ENCODE measurements around the gene ARAP1. TPM values are rescaled to one million over a fixed set of nuclear protein-coding genes. Genes with fewer than 3 reads are reported as not detected.

ARAP1 gene
- polyA plus RNA-seq, 1 donor (not counting 4 experiments of a cell fraction or from before 2014, with no cell fraction given), result 32.8 TPM

DNA sequence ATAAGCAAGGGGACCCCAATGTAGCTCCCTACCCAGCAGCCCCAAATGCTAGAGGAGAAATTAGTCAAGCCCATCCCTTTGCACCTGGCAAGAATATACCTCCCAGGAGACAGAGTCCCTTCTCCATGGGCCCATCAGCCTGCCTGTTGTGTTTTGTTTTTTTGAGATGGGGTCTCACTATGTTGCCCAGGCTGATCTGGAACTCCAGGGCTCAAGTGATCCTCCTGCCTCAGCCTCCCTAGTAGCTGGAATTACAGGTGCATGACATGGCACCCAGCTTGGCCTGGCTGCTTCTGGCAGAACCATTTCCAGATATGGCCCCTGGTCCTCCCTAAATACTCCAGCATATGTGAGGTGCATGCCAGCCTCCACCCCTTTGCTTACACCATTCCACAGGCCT, 100.1 kb downstream of the ARAP1 start:
- no peak for FAIRE-seq

DNA sequence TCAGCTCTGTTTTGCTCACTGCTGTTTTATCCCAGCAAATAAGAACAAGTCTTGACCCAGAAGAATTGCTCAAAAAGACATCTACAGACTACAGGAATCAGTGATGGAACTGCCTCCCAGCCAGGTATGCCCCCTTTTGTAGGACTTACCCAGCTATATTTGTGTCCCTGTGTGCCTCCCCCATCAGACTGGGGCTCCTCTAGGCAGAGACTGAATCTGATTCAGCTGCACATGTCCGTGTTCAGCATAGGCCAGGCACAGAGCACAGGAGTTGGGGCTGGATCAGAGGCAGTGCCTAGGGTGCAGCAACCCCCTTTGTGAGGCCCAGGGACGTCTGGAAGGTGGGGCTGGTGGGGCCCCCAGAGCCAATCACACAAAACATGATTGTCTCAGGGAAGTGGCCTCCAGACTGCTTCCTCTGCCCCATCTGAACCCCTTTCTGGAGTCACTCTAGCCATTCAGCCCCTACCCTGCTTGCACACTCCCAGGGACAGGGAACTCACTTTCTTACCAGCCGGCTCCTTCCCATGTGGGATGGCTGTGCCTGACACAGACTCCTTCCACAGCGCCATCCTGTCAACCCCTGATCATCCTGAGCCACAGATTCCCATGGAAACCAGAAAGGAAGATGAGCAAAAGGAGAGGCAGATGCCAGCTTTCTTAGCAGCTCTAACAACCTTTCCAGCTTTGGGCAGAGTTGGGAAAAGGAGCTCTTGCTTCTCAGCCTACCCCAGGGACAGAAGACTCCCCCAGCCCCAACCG, 102.8 kb downstream of the ARAP1 start:
- no peaks in the 10 kb centered on the region for H3K4me1 ChIP-seq (ENCODE audit: control insufficient read depth, extremely low read depth, insufficient read depth, low read length)
- FAIRE-seq (no peak), DNase-seq (ENCODE audit: low read depth, low spot score) (no peak)
- no peaks in the 10 kb centered on the region for H3K79me2 ChIP-seq (ENCODE audit: control insufficient read depth, insufficient read depth, low read length)
- H3K27me3 ChIP-seq (ENCODE audit: control insufficient read depth, extremely low read depth, insufficient read depth, low read length), result peaks cover 19% of the 10 kb centered on the region
- H4K20me1 ChIP-seq (ENCODE audit: control insufficient read depth, extremely low read depth, insufficient read depth, low read length), result no peaks in the 10 kb centered on the region
- H3K27ac ChIP-seq (ENCODE audit: control insufficient read depth, insufficient read depth, low read length), result no peak overlapping the region
- no peaks in the 10 kb centered on the region for H3K36me3 ChIP-seq (ENCODE audit: control insufficient read depth in 2 of 2, extremely low read depth in 1 of 2, insufficient read depth in 2 of 2, low read length in 2 of 2)
- H3K9me3 ChIP-seq (ENCODE audit: control insufficient read depth, low read depth, low read length), result no peaks in the 10 kb centered on the region
- H3K4me3 ChIP-seq (ENCODE audit: control insufficient read depth in 2 of 3, extremely low read depth in 1 of 3, insufficient read depth in 2 of 3, low read depth in 1 of 3, low read length in 3 of 3), result no peak overlapping the region
- no peak for TF ChIP-seq EZH2 (IDR thresholded peaks at IDR 0.05; ENCODE audit: low read length)
- TF ChIP-seq, protein P1, sequence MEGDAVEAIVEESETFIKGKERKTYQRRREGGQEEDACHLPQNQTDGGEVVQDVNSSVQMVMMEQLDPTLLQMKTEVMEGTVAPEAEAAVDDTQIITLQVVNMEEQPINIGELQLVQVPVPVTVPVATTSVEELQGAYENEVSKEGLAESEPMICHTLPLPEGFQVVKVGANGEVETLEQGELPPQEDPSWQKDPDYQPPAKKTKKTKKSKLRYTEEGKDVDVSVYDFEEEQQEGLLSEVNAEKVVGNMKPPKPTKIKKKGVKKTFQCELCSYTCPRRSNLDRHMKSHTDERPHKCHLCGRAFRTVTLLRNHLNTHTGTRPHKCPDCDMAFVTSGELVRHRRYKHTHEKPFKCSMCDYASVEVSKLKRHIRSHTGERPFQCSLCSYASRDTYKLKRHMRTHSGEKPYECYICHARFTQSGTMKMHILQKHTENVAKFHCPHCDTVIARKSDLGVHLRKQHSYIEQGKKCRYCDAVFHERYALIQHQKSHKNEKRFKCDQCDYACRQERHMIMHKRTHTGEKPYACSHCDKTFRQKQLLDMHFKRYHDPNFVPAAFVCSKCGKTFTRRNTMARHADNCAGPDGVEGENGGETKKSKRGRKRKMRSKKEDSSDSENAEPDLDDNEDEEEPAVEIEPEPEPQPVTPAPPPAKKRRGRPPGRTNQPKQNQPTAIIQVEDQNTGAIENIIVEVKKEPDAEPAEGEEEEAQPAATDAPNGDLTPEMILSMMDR (optimal IDR thresholded peaks at IDR 0.05 in 1 of 3, IDR thresholded peaks at IDR 0.05 in 1 of 3, conservative IDR thresholded peaks at IDR 0.05 in 1 of 3; ENCODE audit: extremely low read depth in 1 of 3, insufficient read depth in 2 of 3, low read length in 3 of 3), result no peak
- no peak overlapping the region for H3K4me2 ChIP-seq (ENCODE audit: control insufficient read depth, extremely low read depth, insufficient read depth, low read depth, low read length)
- H3K9ac ChIP-seq (ENCODE audit: control insufficient read depth, extremely low read depth, insufficient read depth, low read length), result no peak overlapping the region
- H3K9me1 ChIP-seq (ENCODE audit: control insufficient read depth, extremely low read depth, insufficient read depth, low read length), result no peaks in the 10 kb centered on the region
- dilution Hi-C loops (cut with MboI; ENCODE audit: extremely low pct_ligation_motif_present, low sequenced_read_pairs), result no loop called here
- H2AFZ ChIP-seq (ENCODE audit: control insufficient read depth, low read length), result no peak overlapping the region

More for the DNA sequence above, 100.1 kb downstream of the ARAP1 start:
- Histone ChIP-seq H3K9me3 (ENCODE audit: control insufficient read depth, low read depth, low read length) (no peaks in the 10 kb centered on the region), H3K27ac (ENCODE audit: control insufficient read depth, insufficient read depth, low read length) (no peak overlapping the region), H3K4me2 (ENCODE audit: control insufficient read depth, extremely low read depth, insufficient read depth, low read depth, low read length) (no peak overlapping the region), H3K79me2 (ENCODE audit: control insufficient read depth, insufficient read depth, low read length) (no peaks in the 10 kb centered on the region), H4K20me1 (ENCODE audit: control insufficient read depth, extremely low read depth, insufficient read depth, low read length) (no peaks in the 10 kb centered on the region), H3K9ac (ENCODE audit: control insufficient read depth, extremely low read depth, insufficient read depth, low read length) (no peak overlapping the region), H3K9me1 (ENCODE audit: control insufficient read depth, extremely low read depth, insufficient read depth, low read length) (no peaks in the 10 kb centered on the region), H3K36me3 (ENCODE audit: control insufficient read depth in 2 of 2, extremely low read depth in 1 of 2, insufficient read depth in 2 of 2, low read length in 2 of 2) (no peaks in the 10 kb centered on the region), H2AFZ (ENCODE audit: control insufficient read depth, low read length) (no peak overlapping the region), H3K27me3 (ENCODE audit: control insufficient read depth, extremely low read depth, insufficient read depth, low read length) (peaks cover 26% of the 10 kb centered on the region), H3K4me1 (ENCODE audit: control insufficient read depth, extremely low read depth, insufficient read depth, low read length) (no peaks in the 10 kb centered on the region), H3K4me3 (ENCODE audit: control insufficient read depth in 2 of 3, extremely low read depth in 1 of 3, insufficient read depth in 2 of 3, low read depth in 1 of 3, low read length in 3 of 3) (no peak overlapping the region)
- dilution Hi-C loops (cut with MboI; ENCODE audit: extremely low pct_ligation_motif_present, low sequenced_read_pairs), result no loop called here
- no peak for DNase-seq (ENCODE audit: low read depth, low spot score)
- TF ChIP-seq, protein P1 (optimal IDR thresholded peaks at IDR 0.05 in 1 of 3, IDR thresholded peaks at IDR 0.05 in 1 of 3, conservative IDR thresholded peaks at IDR 0.05 in 1 of 3; ENCODE audit: extremely low read depth in 1 of 3, insufficient read depth in 2 of 3, low read length in 3 of 3), result no peak
- TF ChIP-seq EZH2 (IDR thresholded peaks at IDR 0.05; ENCODE audit: low read length), result no peak
